ENCODE results near the gene JAZF1. TPM values are rescaled to one million over a fixed set of nuclear protein-coding genes. Genes with fewer than 3 reads are reported as not detected.
A peak's percentile ranks its signal among the peaks of the same experiment; 100 is the strongest.

Gene JAZF1
- total RNA-seq, 1 experiment from 2014 or later = 0.90 TPM

DNA sequence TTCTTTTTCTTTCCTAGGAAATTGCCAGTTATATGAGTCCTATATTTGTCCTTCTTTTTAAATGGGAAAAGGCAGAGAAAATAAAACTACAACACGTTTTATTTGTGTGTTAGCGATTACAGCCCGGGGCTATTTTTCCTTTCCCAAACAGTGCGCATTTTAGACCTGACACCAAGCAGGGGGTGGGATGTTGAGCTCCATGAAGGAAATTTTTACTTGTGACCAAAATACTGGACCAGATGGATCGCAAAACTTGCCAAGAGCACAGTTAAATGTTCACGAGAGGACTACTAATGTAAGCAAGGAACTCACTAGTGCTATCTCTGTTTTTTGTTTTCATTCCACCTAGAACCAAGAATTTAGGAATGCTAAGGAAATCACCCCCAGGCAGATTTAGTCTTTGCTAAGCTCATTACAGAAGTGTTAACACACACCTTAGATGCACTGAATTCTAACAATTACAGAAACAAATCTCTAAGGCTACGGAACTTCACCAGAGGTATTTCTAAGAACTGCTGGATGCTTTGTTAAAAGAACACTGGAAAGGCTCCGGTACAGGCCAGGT, 114.8 kb downstream of the JAZF1 start:
- intact Hi-C loops (cut with micrococcal nuclease; ENCODE audit: unreplicated experiment) = no loop called here
- no peak overlapping the region for H3K27ac ChIP-seq
- no peaks in the 10 kb centered on the region for H3K9me3 ChIP-seq (ENCODE audit: insufficient read depth, low read depth)
- no peak overlapping the region for H3K4me2 ChIP-seq
- ChIA-PET CTCF (interaction anchor here (0.6 kb wide), 1 partner anchor 144 kb away, joined by 9 read pairs; no protein-coding TSS in a partner anchor), POLR2A (ENCODE audit: unreplicated experiment) (no interaction called here)
- H3K9me2 ChIP-seq (ENCODE audit: insufficient read depth) = no peaks in the 10 kb centered on the region
- H3K4me1 ChIP-seq (replicated peaks; ENCODE audit: insufficient read depth) = peaks cover 38% of the 10 kb centered on the region
- peak in 1 of 2 experiments; percentile 42 for DNase-seq
- BruUV-seq (replicated peaks) = no TSS peak
- no peaks in the 10 kb centered on the region for H3K79me2 ChIP-seq (ENCODE audit: low read depth)
- no peaks in the 10 kb centered on the region for H4K20me1 ChIP-seq (ENCODE audit: insufficient read depth)
- H3K4me3 ChIP-seq = no peak overlapping the region
- no peaks in the 10 kb centered on the region for H3K27me3 ChIP-seq (ENCODE audit: insufficient read depth, low read depth)
- TF ChIP-seq, protein P1, sequence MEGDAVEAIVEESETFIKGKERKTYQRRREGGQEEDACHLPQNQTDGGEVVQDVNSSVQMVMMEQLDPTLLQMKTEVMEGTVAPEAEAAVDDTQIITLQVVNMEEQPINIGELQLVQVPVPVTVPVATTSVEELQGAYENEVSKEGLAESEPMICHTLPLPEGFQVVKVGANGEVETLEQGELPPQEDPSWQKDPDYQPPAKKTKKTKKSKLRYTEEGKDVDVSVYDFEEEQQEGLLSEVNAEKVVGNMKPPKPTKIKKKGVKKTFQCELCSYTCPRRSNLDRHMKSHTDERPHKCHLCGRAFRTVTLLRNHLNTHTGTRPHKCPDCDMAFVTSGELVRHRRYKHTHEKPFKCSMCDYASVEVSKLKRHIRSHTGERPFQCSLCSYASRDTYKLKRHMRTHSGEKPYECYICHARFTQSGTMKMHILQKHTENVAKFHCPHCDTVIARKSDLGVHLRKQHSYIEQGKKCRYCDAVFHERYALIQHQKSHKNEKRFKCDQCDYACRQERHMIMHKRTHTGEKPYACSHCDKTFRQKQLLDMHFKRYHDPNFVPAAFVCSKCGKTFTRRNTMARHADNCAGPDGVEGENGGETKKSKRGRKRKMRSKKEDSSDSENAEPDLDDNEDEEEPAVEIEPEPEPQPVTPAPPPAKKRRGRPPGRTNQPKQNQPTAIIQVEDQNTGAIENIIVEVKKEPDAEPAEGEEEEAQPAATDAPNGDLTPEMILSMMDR (conservative IDR thresholded peaks at IDR 0.05) = no peak
- TF ChIP-seq EZH2 (IDR thresholded peaks at IDR 0.05; ENCODE audit: low read depth) = no peak
- peaks cover 19% of the 10 kb centered on the region; the same call in 1 of the 2 replicates for H3F3A ChIP-seq (ENCODE audit: insufficient read depth, low read depth)
- no peaks in the 10 kb centered on the region for H3K36me3 ChIP-seq (ENCODE audit: low read depth)
- no peak overlapping the region for H2AFZ ChIP-seq

DNA sequence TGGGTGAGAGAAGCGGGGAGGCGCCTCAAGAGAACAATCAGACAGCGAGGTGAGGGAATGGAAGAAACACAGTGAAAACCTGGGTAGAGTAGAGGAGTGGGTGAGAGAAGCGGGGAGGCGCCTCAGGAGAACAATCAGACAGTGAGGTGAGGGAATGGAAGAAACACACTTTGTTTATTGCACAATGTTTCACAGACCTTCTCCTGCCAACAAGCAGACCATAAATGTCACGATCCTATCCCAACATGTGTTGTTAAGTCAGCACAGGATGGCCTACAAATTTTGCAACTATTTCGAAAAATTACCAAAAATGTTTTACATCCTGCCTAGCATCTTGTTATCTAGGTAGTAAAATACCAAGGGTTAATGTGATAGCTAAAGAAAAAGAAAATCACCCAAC, 115.3 kb downstream of the JAZF1 start:
- TF ChIP-seq, protein P1 (conservative IDR thresholded peaks at IDR 0.05) = no peak
- no peaks in the 10 kb centered on the region for H4K20me1 ChIP-seq (ENCODE audit: insufficient read depth)
- no peaks in the 10 kb centered on the region for H3K9me2 ChIP-seq (ENCODE audit: insufficient read depth)
- H3K36me3 ChIP-seq (ENCODE audit: low read depth) = no peaks in the 10 kb centered on the region
- DNase-seq = no peak
- H3K4me3 ChIP-seq = no peak overlapping the region
- CTCF ChIA-PET = interaction anchor here (0.6 to 0.9 kb wide), 2 partner anchors 28 to 144 kb away, joined by 3 to 9 read pairs; no protein-coding TSS in a partner anchor
- BruUV-seq (replicated peaks) = no TSS peak
- no peak overlapping the region for H3K27ac ChIP-seq
- no peaks in the 10 kb centered on the region for H3K79me2 ChIP-seq (ENCODE audit: low read depth)
- peaks cover 38% of the 10 kb centered on the region for H3K4me1 ChIP-seq (replicated peaks; ENCODE audit: insufficient read depth)
- no peak overlapping the region for H2AFZ ChIP-seq
- H3F3A ChIP-seq (ENCODE audit: insufficient read depth, low read depth) = peaks cover 19% of the 10 kb centered on the region; the same call in 1 of the 2 replicates
- intact Hi-C loops (cut with micrococcal nuclease; ENCODE audit: unreplicated experiment) = no loop called here
- POLR2A ChIA-PET (ENCODE audit: unreplicated experiment) = no interaction called here
- no peak overlapping the region for H3K4me2 ChIP-seq
- H3K9me3 ChIP-seq (ENCODE audit: insufficient read depth, low read depth) = no peaks in the 10 kb centered on the region
- no peaks in the 10 kb centered on the region for H3K27me3 ChIP-seq (ENCODE audit: insufficient read depth, low read depth)

DNA sequence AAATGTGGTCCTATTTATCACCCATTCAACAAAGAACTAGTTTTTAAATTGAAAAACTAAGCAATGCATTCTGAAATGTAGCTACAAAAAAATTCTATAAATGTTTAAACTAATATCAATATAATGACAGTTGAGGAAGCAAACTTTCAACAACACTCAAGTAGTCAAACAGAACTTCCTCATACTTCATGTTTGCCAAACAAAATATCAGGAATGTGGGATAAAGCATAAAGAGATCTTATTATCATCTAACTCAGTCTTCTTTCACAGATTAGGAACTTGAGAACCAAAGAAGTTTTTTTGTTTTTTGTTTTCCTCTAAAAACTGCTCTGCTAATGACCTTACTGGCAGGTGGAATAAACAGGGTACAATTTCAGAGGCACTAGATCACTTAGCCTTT, 116.2 kb downstream of the JAZF1 start:
- BruUV-seq (replicated peaks) = no TSS peak
- H3K4me3 ChIP-seq = no peak overlapping the region
- H3K36me3 ChIP-seq (ENCODE audit: low read depth) = no peaks in the 10 kb centered on the region
- H3K4me1 ChIP-seq (replicated peaks; ENCODE audit: insufficient read depth) = peaks cover 38% of the 10 kb centered on the region
- H3K79me2 ChIP-seq (ENCODE audit: low read depth) = no peaks in the 10 kb centered on the region
- TF ChIP-seq, protein P1 (conservative IDR thresholded peaks at IDR 0.05) = no peak
- no peak for TF ChIP-seq EZH2 (IDR thresholded peaks at IDR 0.05; ENCODE audit: low read depth)
- CTCF ChIA-PET = interaction anchor here (0.9 kb wide), 1 partner anchor 29 kb away, joined by 3 read pairs; no protein-coding TSS in a partner anchor
- no peak overlapping the region for H2AFZ ChIP-seq
- peak in 1 of 2 experiments; percentile 66 for DNase-seq
- H3K4me2 ChIP-seq = peak overlapping the region; percentile 8
- no peaks in the 10 kb centered on the region for H4K20me1 ChIP-seq (ENCODE audit: insufficient read depth)
- no peak overlapping the region for H3K27ac ChIP-seq
- H3K9me2 ChIP-seq (ENCODE audit: insufficient read depth) = no peaks in the 10 kb centered on the region
- H3F3A ChIP-seq (ENCODE audit: insufficient read depth, low read depth) = peaks cover 19% of the 10 kb centered on the region; the same call in 1 of the 2 replicates
- POLR2A ChIA-PET (ENCODE audit: unreplicated experiment) = interaction anchor here (0.6 to 0.7 kb wide), 2 partner anchors 324 to 366 kb away, joined by 3 to 5 read pairs; partner anchors contain the start of gene TAX1BP1
- intact Hi-C loops (cut with micrococcal nuclease; ENCODE audit: unreplicated experiment) = no loop called here
- no peaks in the 10 kb centered on the region for H3K9me3 ChIP-seq (ENCODE audit: insufficient read depth, low read depth)
- no peaks in the 10 kb centered on the region for H3K27me3 ChIP-seq (ENCODE audit: insufficient read depth, low read depth)

All from PC-9 (cell line).